CD4-positive, alpha-beta T cell treated with Interleukin-2 at 100 ng/mL for 4 hours (primary cell): ENCODE measurements around the gene OSBPL8.
A peak's percentile ranks its signal among the peaks of the same experiment; 100 is the strongest.

Experiments used
- DNase-seq: peaks from one replicate; pipeline ENCODE4 v3.0.0-alpha.2; 2020; ENCODE audit warnings: low spot score

OSBPL8 gene

DNA sequence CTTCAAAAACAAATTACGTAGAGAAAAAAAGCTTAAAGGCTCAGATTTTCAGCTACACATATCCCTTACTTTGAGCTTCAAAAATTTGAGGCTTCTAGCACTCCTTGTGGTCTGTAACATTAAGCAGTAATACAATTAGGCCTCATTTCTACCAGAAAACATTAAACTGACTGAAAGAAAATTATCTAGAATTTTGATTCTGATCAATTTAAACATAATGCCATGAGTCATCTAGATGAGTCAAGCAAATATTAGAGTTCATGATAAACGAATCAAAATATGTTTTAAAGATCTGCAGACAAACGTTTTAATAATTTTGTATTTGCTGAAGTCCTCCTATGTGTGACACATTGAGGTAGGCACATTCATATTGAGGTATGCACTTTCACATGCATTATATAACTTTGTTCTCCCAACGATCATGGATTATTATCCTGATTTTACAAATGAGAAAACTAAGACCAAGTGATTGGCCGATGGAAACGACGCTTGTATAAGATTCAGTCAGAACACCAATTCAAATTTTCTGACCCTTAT, 4.3 kb downstream of the OSBPL8 start:
- DNase-seq, result peak; percentile 22

DNA sequence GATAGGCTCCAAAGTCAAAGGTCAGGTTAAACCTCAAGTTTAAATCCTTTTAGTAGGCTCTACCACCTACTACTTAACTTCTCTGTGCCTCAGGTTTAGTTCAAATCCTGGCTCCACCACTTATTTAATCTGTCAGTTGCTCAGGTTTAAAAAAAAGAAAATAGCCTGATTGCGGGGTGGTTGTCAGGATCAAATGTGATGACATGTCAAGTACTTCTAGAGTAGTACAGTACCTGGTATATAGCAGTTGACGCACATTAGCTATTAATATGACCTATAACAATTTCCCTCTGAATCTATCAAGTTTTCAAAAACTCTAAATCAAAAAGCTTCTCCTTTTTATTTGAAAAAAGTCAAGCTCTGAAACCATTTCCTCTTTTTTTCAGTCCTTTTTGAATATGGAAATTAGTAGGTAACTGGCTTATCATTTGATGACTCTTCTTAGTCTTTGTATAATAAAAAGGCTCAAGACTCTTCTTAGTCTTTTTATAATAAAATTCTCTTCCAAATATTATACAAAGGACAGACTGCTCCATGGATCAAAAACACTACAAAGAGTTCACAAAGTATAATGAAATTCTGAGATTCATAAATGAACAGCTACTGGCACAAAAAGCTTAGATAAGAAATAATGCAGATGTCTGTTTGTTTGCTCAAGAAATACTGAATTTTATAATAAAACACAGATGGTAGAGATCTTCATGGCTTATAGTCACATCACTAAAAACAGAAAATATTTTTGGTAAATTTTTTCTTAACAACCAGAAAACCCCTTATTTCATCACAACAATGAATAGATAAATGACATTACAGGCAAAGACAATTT, 5.0 kb downstream of the OSBPL8 start:
- DNase-seq, result no peak

DNA sequence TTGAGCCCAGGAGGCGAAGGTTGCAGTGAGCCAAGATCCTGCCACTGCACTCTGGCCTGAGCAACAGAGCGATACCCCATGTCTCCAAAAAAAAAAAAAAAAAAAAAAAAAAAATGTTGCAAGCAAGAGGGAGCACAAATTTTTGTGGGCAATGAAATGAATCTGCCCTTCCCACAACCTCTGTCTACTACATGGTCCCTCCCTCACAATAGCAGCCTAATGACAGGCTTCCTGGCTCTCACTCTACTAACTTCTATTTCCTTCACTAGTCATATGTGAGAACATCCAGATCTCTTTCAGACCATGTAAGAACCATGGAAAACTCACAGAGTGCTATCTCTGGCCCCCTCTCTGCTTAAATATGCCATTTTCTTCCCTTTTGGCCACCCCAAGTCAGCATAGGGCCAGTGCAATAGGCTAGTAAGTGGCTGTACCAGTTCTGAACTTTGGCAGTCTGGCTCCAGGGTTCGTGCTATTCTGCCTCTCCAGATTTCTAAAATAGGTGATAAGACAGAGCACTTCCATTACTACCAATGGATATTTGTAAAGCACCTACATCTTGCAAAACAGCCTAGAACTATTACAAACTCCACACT, 7.1 kb downstream of the OSBPL8 start:
- DNase-seq, result no peak

DNA sequence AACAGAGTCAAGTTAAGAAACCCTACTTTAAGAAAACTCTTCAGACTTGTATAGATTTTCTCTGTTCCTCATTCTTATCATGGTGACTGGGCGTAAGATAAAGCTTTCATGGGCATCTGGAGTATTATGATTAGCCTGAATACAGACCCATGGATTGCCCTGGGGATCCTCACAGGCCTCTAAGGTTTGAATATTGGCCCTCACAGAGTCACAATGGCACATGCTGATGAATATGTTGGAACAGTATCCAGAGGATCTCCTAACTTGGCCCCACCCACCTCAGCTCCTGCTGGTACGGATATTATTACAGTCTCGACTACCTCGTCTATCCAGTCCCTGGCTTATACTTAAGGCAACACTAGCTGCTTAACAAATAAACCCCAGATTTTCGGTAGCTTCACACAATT, 8.1 kb downstream of the OSBPL8 start:
- no peak for DNase-seq

DNA sequence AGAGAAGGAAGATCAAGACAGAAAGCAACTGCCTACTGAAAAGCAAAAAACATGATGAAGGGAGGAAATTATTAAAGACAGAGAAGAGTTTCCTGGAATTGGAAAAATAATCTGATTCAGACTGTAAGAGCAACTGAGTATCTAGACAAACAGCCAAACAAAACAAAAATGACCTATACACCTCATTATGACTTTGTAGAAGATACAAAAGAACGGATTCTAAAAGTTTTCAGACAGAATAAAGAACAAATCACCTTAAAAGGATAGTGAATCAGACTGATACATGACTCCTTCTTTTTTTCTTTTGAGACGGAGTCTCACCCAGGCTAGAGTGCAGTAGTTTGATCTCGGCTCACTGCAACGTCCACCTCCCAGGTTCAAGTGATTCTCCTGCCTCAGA, 10.4 kb downstream of the OSBPL8 start:
- DNase-seq, result no peak

DNA sequence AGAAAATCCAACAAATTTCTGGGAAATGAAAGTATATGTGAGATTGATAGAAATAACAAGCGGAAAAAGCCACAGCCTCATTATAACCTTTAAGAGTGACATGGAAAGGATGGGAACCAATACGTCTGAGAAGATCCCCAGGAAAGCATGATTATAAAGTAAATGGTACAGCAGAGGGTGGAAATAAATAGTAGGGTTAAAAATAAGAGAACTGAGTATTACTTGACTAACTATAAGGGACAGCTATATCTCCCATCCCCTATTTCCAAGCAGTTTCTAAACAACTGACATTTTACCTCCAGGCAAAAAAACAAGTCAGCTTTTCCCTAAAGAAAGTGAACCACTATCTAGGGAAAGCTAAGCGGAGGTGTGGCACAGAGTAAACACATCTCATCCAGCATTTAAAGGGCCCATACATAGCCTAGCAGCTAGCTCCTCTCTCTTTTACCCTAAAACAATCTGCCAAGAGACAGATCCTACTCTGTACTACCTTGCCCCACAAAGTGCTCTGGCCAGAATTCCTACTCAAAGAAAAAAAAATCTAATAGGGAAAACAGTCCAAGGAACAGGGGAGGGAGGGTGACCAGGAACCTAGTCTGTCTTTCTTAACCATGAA, 11.2 kb downstream of the OSBPL8 start:
- DNase-seq, result no peak

DNA sequence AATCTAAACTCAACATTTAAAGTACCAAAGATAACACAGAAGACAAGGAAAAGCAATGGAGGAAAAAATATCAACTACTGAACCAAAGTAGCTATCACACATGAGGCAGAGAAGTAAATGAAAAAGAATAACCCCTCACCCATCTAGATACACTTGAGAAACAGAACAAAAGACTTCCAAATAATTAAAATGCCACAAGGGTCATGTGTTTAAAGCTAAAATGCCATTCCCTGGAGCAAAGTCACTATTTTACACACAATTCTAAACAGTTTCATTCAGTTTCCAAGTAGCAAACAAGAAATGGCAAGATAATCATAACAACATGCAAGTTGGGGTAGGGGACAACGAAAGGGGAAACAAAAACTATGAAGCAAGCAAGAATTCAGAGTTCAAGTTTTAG, 12.0 kb downstream of the OSBPL8 start:
- DNase-seq, result no peak

DNA sequence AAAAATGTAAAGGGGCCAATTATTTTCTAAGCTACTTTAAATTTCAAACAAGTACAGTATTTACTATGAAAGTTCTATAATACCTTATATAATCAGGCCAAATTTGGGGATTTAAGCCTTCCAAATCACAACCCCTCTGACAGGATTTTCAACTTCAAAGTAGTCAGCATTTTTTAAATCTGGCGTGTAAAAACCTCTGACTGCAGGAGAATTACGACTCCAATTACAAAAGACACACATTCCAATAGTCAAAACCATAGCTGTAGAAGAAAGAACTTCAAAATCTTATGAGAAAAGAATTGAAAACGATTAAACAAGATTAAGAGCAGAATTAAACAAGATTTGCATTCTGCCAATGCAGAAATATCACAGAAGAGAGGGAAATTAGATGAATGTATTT, 12.7 kb downstream of the OSBPL8 start:
- DNase-seq, result no peak

DNA sequence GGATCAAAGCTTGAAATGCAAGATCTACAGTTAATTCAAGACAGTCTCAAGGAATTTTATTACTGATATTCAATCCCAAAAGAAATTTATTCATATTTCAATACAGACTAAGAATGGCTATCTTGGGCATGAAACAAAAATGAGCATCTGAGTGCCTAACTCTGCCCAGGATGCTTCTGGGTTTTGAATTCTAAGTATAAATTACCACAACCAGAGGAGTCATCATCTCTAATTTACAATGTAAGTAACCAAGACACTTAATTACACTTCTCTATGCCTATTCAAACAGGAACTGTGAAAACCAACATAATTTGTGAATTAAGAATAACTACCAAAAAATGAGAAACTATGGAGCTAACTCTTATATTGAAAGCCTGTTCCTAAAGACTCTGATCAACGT, 14.1 kb downstream of the OSBPL8 start:
- no peak for DNase-seq

DNA sequence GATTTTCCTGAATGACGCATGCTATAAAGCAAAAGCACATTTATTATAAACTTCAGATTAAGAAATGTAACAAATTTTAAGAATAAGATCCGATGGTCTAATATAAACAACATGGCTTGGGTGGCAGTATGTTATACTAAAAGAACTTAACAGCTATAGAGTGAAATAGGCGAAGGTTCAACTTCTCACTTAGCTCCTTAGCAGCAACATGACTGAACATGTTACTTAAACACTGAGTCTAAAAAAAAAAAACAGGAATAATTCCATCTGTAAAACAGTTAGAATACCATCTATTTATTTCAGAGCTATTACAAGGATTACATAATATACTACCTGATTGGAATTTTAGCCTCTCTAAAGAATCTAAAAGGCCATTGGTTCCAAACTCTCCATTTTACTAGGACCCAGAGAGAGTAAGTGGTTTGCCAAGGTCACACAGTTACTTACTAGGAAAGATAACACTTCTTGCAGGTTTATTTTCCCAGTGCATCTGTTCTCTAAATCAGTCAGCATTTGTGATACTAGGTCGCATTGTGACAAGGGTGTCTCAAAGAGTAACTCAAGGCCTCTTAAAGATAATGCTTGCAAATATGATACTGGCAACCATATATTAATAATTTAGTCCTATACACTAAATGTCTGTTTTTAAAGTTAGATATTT, 14.8 kb downstream of the OSBPL8 start:
- DNase-seq, result no peak

DNA sequence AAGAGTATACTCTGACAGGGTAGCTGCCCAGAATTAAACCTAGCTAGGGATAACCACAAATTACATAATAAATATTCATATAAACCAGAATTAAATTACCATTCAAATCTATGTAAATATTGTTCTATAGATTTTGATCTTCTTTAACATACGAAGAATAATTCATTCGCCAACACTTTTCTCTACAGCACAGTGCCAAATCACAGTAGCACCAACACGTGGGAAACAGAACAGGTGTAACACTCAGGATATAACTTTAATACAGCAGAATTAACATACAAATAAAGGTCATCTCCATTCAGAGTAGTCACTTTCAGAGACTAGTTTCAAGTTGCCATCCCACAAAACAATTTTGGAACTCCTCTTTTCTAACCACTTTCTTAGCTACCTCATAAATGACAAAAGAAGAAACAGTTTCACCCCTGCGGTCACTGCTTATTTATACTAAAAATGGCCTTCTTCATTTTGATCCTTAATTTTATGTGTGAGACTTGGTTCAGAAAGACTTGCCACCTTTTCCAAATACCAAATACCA, 15.7 kb downstream of the OSBPL8 start:
- no peak for DNase-seq

DNA sequence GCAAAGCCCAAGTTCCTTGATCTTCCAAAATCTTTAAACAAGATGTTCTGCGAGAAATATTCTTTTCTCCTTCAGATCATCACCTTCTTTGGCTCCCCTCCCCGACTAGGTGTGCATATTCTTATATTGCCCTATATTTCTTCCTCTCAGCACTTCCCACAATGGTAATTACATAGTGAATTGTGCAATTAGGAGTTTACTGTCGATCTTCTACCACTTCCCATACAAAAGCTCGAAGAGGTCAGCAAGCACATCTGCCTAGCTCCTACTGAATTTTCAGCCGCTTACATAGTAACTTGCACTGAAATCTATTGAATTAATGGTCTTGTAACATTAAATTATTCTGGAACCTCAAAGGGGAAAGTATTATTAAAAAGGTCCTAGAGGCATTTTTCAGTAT, 16.7 kb downstream of the OSBPL8 start:
- no peak for DNase-seq

DNA sequence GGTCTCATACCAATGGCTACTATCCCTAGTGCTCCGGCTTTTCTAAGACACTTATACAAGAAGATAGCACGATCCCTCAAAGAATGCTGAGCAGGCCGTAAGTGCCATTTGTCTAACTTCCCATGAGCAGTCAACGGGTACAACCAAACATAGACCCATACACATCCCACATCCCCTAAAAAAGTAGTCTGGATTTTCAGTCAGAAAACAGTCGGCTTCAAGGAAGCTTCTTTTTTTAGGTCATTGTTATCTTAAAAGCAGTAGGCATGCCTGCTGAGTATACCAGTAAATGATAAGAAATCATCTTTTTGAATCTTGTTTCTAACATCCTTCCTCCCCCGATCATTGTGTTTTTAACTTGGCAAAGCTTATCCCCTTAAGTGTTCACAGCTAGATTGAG, 19.8 kb downstream of the OSBPL8 start:
- no peak for DNase-seq

DNA sequence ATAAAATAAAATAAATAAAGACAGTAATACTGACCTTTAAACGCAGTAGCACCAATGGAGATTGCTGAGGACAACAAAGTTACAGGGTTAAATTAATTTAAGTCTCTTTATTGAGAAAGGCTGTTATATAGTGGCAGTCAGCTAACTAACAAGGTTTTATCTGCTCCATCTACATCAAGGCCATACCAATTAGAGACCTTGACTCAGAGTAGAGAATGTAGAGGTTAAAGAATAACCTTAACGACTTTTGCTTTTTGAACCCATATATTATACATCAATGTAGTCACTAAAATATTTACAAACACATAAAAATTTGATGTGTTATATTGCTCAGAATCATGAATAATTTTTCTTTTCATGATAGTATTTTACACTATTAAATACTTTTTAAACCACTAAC, 21.6 kb downstream of the OSBPL8 start:
- DNase-seq, result no peak

DNA sequence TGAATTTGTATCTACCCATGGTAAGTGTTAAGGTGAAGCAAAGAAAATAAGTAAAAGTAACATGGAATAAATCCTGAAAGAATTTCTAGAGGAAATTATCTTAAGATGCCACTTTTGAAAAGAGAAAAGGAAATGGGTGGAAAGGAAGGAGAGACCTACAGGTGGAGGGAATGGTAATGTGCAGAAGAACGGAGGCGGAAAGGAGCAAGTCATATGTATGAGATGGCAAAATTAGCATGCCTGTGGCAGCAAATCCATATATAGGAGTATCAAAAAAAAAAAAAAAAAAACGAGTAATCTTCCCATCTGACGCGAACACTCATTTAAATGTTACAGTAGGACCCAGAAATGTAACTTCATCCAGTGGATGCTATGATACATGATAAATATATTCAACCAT, 23.0 kb downstream of the OSBPL8 start:
- DNase-seq, result no peak

DNA sequence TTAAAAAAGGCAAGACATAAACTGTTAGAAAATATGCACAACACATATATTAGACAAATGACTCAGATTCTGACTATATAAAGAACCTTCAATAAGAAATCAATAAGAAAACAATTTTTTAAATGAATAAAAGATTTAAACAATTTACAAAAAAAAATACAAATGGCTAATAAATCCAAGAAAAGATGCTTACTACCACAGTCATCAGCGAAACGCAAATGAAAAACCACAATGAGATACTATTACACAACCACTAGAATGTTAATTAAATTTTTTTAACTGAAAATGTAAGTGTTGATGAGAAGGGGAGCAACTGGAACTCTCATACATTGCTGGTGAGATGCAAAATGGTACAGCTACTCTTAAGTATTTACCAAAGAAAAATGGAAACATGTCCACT, 24.4 kb downstream of the OSBPL8 start:
- no peak for DNase-seq

DNA sequence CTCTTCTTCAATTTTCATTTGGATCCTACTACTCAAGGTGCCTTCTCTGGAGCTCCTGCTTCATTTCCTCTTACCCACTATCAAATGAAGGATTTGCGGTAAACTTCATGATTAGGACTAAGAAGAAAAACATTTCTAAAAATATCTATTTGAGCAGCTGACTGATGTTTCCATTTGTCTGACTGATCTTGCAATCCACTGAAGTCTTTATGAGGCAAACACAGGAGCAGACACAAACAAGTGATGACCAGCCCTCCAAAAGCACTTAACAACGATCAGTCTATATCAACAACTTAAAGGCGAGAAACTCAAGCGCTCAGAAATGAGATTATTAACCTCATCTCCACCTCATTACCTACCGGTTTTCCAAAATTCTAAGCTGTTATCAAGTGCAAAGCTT, 26.2 kb downstream of the OSBPL8 start:
- DNase-seq, result no peak

DNA sequence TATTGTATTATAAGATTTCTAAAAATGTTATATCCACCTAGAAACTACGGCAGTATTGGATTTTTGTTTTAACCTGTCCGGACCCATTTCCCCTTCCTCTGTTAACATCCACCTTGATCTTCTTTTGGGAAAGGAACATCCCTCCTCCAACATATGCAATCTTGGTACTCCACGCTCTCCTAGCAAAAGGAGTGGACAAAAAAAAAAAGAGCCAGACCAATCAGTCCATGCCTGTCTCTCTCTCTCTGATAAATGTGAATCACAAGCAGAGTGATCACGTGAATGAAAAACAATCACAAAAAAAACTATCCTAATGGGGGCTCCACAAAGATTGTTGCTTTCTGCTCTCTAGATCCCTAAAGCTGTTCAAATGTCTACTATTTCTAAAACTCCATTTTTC, 27.1 kb downstream of the OSBPL8 start:
- DNase-seq, result no peak

DNA sequence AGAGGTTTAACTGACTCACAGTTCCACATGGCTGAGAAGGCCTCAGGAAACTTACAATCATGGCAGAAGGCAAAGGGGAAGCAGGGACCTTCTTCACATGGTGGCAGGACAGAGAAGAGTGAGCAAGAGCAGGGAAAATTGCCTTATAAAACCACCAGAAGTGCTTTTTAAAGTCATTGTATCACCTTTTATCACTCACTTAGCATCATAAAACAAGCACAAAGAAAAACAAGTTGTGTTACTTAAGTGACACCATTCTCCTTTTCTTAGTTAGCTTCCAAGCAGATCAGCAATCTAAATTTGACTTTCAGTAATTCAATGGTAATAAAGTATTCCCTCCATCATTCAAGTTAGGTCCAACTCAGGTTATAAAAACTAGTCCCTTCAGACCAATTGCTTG, 28.5 kb downstream of the OSBPL8 start:
- no peak for DNase-seq

DNA sequence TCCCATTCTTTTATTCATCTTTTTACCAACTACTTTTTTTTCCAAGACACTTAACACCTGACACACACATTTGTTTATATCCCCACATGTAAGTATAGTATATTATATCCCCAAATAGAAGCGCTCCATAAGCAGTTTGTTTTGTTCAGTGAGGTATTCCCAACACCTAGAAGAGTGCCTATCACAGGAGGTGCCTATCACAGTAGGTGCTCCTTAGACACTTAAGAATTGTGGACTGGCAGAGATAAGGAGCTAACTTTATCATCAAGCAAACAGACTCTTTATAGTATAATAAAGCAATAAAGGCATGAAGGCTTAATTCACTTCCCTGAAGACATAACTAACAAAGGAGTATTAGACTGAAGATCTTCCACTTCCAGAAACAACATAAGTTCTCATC, 29.1 kb downstream of the OSBPL8 start:
- DNase-seq, result no peak

DNA sequence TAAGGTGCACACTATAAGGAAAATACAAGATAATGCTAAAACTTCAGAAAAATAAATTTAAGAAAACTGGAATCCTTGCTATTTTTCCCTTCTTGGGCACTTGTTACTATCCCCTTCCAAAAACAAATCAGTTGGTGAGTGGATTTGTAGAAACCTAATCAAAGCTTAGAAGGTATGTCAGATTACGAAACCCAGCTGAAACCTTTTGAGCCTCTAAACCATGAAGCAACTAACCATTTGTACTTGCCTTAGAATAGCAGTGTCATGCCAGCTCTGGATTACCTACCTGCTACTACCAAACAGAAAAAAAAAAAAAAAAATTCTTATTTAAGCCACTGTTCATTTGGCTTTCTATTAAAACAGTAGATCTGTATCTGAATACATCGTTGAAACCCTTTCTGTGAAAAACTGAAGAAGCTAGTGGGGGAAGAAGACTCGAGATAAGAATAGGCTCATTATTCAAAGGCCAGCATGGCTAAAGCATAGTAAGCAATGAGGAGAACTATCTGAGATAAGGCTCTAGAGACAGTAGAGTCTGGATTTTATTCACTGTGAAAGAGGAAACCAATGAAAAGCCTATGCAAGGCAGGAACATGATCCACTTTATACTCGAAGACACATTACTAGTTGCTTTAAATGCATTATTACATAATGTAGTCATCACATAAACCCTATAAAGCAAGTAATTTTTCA, 30.2 kb downstream of the OSBPL8 start:
- no peak for DNase-seq

DNA sequence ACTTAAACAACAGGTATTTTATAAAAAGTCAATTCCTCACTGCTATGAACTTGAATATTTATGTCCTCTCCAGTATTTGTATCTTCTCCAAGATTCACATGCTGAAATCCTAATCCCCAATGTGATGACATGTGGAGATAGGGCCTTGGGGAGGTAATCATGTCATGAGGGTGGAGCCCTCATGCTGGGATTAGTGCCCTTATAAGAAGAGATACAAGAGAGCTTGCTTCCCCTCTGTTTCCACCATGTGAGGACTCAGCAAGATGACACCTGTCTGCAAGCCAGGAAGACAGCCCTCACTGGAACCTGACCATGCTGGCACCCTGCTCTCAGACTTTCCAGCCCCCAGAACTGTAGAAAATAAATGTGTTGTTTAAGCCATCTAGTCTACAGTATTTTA, 36.2 kb downstream of the OSBPL8 start:
- no peak for DNase-seq
